Urinary bladder (tissue), 4 donors: ENCODE results near the gene ARL4C. TPM values are rescaled to one million over a fixed set of nuclear protein-coding genes. Genes with fewer than 3 reads are reported as not detected.

ENCODE experiments used
- DNase-seq: peaks from one replicate; pipeline ENCODE4 v3.0.0-alpha.2; 2015; ENCODE audit errors: extremely low spot score
- H3K27ac ChIP-seq: one replicate; pipeline ENCODE4 v1.5.1; 2013; ENCODE audit warnings: low read depth, mild to moderate bottlenecking, moderate library complexity
- H3K36me3 ChIP-seq: one replicate; pipeline ENCODE4 v1.6.1; 2013; ENCODE audit warnings: mild to moderate bottlenecking, moderate library complexity; ENCODE audit not compliant: insufficient read depth
- H3K4me1 ChIP-seq: one replicate; pipeline ENCODE4 v1.6.1; 2013; ENCODE audit warnings: mild to moderate bottlenecking, moderate library complexity; ENCODE audit not compliant: insufficient read depth
- H3K4me3 ChIP-seq: one replicate; pipeline ENCODE4 v1.5.1; 2013; ENCODE audit warnings: low read depth, low read length
- WGBS: extraction: QIAGEN DNeasy Blood & Tissue Kit; methylation state at CpG from one replicate; pipeline ENCODE4 v1.1.7; 2013; 5-methylcytosine and 5-hydroxymethylcytosine counted together
- polyA plus RNA-seq: library from polyadenylated mRNA; stranded (reverse); fragments of 200-250 nt; gene quantifications from one replicate; pipeline ENCODE4 v1.2.3, GENCODE V29; 2013
- total RNA-seq: library from RNA; depleted of rRNA; stranded (reverse); fragments of >200 nt; gene quantifications from one replicate; pipeline ENCODE4 v1.2.3, GENCODE V29; 2014
- donor health status: healthy with polysubstance abuse.
- donor health status: healthy.

The ARL4C gene, protein sequence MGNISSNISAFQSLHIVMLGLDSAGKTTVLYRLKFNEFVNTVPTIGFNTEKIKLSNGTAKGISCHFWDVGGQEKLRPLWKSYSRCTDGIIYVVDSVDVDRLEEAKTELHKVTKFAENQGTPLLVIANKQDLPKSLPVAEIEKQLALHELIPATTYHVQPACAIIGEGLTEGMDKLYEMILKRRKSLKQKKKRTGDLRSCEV
- 6.3 TPM for total RNA-seq
- 22.4 TPM for polyA plus RNA-seq

DNA sequence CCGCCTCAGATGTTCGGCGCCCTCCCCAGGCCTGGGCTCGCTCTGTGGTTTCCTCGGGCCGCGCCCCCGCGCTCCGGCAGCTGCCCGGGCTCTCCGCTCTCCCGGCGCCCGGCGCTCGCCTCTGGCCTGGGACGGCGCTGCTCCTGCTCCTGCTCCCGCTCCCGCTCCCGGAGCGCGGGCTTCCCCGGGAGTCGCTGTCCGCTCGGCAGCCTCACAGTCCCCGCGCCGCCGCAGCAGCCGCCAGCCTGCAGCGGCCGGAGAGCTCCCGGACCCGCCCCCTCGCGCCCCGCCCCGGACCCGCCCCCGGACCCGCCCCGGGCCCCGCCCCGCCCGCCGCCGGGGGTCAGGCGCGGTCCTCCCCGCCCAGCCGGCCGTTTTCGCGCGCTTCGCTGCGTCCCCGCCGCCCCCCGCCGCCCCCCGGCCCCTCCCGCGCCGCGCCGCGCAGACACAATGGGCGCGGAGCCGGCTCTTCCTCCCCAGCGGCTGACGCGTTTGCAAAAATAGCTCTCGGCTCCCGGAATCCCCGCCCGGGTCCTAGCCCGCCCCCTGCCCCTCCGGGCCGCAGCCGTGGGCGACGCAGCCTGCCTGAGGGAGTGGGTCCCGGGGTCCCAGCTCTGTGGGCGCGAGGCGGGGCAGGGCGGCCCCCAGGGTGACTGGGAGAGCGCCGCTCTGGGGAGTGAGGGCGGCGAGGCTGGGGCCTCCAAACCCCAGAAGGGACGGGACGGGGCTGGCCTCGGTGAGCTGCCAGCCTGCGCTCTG lies at the start of gene ARL4C:
ARL4C (minus strand) TSS at position 247 of the 759 bp plus-strand sequence. CDS start 495 bp downstream, outside the sequence.
- no peak for DNase-seq
- H3K4me3 ChIP-seq: peak within 1 kb of the TSS; percentile 90
- no peaks in the 10 kb centered on the region for H3K36me3 ChIP-seq
- H3K4me1 ChIP-seq: no peaks in the 10 kb centered on the region
- peak within 1 kb of the TSS; percentile 89 for H3K27ac ChIP-seq
- 2% methylated on average over 97 of the region's 100 CpGs for WGBS

DNA sequence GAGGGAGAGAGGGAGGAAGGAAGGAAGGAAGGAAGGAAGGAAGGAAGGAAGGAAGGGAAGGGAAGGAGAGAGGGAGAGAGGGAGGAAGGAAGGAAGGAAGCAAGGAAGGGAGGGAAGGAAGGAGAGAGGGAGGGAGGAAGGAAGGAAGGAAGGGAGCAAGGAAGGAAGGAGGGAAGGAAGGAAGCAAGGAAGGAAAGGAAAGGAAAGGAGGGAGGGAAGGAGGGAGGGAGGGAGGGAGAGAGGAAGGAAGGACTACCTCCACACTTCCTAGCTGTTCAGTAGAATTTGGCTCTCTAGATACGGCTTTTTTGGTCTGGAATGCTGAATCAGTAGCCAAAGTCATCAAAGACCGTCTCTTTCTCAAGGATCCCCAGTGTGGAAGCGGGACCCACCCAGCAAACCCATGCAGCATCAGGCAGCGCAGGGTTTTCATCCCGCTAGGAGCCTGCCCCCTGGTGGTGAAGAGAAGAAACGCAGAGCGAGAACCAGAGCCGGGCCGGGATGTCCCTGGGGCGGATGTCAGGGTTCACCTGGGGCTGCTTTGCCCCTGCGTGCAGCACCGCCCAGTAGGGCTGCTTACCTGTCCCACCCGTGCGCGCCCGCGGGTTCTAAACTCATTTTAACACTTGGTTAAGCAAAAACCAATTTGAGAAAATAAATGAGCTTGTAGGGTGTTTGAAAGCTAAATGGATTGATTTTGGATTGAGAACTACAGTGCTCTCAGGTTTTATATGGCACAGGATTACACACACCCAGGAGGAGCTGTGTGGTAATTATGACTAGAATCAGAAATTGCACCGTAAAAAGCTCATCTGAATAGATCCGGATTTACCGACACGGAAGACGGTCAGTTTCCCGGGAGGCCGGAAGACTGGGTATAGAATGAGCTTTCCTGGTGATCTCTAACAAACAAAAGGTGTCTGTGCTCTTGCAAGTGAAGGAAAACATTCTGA lies 48.1 kb upstream of the ARL4C start:
- DNase-seq: no peak
- Histone ChIP-seq H3K27ac (no peak overlapping the region), H3K4me3 (no peak overlapping the region), H3K4me1 (no peaks in the 10 kb centered on the region), H3K36me3 (no peaks in the 10 kb centered on the region)
- WGBS: 24% methylated on average over 24 of the region's 24 CpGs

DNA sequence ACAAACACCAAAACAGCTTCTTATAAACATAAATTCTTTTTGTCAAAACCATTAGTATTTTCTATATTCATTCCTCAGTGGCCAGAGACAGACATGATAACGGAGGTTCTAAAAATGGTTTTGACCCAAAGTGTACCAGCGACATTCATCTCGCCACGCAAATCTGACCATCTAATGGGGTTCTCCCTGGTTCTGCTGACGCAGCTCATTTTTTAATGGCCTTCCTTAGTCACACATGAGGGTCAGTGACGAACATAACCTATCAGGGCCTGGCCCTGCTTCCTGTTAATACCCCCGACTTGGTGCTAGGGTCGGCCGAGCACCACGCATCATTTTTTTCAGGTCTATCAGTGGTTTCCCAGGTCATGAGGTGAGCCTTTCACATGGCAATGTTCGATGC lies 45.9 kb upstream of the ARL4C start:
- DNase-seq: no peak
- Histone ChIP-seq H3K27ac (no peak overlapping the region), H3K4me3 (no peak overlapping the region), H3K36me3 (no peaks in the 10 kb centered on the region), H3K4me1 (no peaks in the 10 kb centered on the region)
- 80% methylated on average over 11 of the region's 11 CpGs for WGBS

DNA sequence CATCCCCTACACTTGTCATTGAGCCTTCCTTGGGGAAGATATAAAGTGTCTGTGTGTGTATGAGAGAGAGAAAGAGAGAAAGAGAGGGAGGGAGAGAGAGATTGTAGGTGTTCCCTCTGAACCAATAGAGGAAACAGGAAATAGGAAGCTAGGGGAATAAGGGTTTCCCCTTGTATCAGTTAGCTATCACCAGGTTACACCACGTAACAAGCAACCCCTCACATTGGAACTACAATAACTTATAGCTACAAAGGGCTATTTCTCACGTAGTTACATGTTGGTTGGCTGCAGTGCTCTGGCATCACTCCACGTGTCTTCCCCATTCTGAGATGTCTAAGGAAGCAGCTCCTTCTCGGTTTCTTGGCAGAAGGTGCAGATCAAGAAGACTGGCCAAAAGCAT lies 41.0 kb upstream of the ARL4C start:
- 73% methylated on average over 4 of the region's 4 CpGs for WGBS
- H3K4me1 ChIP-seq: no peaks in the 10 kb centered on the region
- H3K27ac ChIP-seq: no peak overlapping the region
- DNase-seq: no peak
- no peak overlapping the region for H3K4me3 ChIP-seq
- H3K36me3 ChIP-seq: no peaks in the 10 kb centered on the region

DNA sequence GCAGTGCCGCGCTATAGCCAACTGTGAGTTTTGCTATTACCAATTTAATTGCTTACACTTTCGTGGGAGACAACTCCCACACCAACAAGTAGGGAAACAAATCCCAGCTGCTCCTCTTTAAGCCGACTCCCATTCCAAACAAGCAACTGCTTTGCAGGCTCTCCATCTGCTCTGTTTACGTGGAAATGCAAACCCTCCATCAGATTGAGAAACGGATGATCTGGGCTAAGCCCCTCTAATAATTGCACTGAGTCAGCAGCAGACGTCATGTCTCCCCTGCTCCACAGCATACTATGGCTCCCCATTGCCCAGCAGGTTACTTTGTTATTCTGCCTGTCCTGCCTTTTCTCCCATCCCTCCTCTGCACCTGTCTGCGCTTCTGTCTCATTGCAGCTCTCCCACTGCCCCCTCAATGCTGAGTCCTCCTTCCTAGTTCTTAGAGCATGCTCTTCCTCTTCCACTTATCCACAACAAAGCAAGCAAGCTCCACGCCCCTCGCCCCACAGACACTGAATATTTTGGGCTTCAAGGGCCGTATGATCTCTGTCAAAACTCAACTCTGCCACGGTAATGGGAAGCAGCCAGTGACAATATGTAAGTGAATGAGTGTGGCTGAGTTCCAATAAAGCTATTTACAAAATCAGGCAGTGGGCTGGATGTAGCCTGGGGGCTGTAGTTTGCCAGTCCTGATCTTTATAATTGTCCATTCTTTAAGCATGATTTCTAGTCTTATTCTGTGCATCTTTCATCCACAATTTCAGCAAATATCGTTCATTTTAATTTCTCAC lies 39.5 kb upstream of the ARL4C start:
- Histone ChIP-seq H3K27ac (no peak overlapping the region), H3K4me1 (no peaks in the 10 kb centered on the region), H3K36me3 (no peaks in the 10 kb centered on the region), H3K4me3 (no peak overlapping the region)
- DNase-seq: peak; percentile 25
- 42% methylated on average over 13 of the region's 13 CpGs for WGBS

DNA sequence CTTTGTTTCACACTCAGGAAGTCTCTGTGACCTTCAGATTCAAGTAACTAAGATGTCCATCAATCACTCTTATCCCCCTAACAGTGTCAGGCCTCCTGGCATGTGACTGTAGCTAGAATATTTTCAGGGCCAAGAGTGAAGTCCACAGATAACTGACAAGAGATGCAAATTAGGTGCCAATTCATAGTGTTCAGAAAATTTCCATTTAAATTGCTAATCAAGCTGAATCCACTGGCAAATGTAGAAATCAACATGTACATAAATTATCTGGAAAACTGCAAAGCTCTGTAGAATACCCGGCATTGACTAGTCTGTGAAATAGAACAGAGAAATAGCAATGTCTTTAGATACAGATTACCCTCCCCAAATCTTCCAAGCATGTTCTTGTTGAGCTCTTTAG lies 38.6 kb upstream of the ARL4C start:
- 70% methylated on average over 1 of the region's 1 CpG for WGBS
- no peak for DNase-seq
- Histone ChIP-seq H3K4me3 (no peak overlapping the region), H3K36me3 (no peaks in the 10 kb centered on the region), H3K27ac (no peak overlapping the region), H3K4me1 (no peaks in the 10 kb centered on the region)

DNA sequence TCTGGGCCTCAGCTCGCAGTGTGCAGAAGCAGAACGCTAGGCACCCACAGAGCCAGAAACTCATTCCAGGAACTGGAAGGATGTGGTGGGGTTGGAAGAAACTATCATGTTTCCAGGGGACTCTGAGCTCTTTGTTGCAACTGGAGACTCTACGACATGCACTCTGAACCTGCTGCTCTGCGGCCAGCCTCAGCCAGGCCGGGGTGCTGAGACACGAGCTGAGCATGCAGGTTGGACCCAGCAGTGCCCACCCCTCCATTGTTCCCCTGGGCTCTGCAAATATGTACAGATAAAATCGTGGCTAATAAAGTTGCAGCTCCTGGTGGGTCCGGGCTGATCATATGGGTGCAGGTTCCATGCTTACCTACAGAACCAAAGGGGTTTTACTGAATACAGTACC lies 37.6 kb upstream of the ARL4C start:
- Histone ChIP-seq H3K4me1 (no peaks in the 10 kb centered on the region), H3K27ac (no peak overlapping the region), H3K4me3 (no peak overlapping the region), H3K36me3 (no peaks in the 10 kb centered on the region)
- DNase-seq: no peak
- 78% methylated on average over 8 of the region's 8 CpGs for WGBS

DNA sequence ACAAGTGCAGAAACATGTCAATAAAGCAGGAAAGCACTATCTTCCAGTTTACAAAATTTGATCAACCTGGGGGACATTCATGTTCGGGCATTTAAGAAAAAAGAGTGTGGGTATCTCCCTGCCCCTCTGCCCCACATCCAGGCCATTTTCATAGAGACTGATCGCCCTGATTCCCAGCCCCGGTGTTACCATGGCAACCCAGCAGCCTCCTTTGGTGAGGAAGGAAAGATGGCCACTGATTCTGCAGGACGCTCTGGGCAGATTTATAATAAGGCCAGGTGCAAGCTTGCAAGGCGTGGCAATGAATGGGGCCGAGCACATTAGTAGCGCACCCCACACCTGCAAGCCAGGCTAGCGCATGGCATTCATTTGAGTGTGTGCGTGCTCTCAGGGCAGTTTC lies 36.7 kb upstream of the ARL4C start:
- DNase-seq: no peak
- H3K4me1 ChIP-seq: no peaks in the 10 kb centered on the region
- no peak overlapping the region for H3K27ac ChIP-seq
- H3K4me3 ChIP-seq: no peak overlapping the region
- H3K36me3 ChIP-seq: no peaks in the 10 kb centered on the region
- 87% methylated on average over 9 of the region's 9 CpGs for WGBS

DNA sequence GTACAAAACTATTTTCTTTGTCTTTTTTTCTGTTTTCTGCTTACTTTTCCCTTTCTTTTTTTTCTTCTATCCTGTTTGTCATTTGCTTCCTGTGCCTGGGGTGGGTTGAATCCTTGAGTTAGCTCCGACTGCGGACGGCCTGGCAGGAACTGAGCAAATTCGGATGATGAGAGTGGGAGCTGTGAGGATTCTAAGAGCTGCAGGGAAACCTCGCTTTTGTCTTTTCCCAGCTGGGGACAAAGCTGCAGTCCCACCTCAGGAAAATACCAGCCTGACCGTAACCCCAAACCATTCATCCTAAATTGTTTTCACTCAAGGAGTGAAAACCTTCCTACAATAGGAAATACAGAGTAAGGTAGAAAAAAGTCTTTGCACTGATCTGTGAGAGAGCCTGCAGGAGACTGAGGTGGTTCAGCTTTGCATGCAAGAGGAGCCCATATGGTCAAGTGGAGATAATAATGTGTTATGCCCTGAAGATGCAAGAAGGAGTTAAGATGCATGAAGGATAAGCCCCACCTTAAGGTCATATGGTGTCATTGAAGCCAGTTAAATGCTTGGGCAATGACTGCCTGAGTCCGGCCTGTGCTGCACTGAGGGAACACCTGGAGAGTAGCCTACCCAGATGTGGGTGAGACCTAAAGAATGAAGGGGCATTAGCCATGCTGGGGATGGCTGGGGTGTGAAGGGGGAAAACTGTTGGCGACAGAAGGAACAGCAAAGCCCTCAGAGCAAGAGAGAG lies 31.7 kb upstream of the ARL4C start:
- WGBS: 76% methylated on average over 8 of the region's 8 CpGs
- Histone ChIP-seq H3K4me3 (no peak overlapping the region), H3K4me1 (no peaks in the 10 kb centered on the region)

DNA sequence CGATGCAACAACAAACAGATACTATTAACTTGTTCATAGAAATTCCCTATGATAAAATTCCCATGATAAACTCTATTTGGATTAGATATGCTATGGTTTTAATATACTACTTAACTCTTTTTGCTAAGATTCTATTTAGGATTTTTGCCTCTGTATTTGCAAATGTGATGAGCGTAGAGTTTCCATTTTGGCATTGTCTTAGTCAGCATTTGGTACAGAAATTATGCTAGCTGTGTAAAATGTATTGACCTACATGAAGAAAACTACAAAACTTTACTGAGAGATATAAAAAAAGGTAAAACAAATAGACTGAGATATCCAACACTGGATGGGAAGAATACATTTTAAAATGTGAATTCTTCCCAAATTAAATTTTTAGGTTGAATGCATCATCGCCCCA lies 29.8 kb upstream of the ARL4C start:
- H3K4me3 ChIP-seq: no peak overlapping the region

More for the DNA sequence above, 31.7 kb upstream of the ARL4C start:
- no peak for DNase-seq
- Histone ChIP-seq H3K36me3 (no peaks in the 10 kb centered on the region), H3K27ac (no peak overlapping the region)

DNA sequence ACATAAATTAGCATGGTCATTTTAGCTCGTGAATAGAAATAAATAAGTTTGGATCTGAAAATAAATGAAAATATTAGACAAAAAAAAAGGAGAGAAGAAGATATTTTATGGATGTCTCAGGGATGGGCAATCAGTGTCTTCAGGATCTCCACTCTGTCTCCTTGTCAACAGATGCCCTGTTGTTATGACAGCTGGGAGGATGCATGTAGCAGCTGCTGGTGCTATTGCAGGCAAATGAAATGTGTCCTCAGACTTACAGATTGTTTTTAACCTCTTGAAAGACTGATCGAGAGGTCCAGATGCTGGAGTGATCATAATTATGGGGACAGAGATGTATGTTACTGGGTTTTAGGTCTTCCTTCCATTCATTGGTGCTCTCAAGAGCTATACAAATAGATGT lies 24.7 kb upstream of the ARL4C start:
- 80% methylated on average over 2 of the region's 2 CpGs for WGBS
- no peaks in the 10 kb centered on the region for H3K4me1 ChIP-seq
- no peak for DNase-seq
- no peak overlapping the region for H3K4me3 ChIP-seq
- no peaks in the 10 kb centered on the region for H3K36me3 ChIP-seq
- H3K27ac ChIP-seq: no peak overlapping the region

More for the DNA sequence above, 29.8 kb upstream of the ARL4C start:
- WGBS: 92% methylated on average over 3 of the region's 3 CpGs
- H3K36me3 ChIP-seq: no peaks in the 10 kb centered on the region
- H3K4me1 ChIP-seq: no peaks in the 10 kb centered on the region
- DNase-seq: no peak
- no peak overlapping the region for H3K27ac ChIP-seq

DNA sequence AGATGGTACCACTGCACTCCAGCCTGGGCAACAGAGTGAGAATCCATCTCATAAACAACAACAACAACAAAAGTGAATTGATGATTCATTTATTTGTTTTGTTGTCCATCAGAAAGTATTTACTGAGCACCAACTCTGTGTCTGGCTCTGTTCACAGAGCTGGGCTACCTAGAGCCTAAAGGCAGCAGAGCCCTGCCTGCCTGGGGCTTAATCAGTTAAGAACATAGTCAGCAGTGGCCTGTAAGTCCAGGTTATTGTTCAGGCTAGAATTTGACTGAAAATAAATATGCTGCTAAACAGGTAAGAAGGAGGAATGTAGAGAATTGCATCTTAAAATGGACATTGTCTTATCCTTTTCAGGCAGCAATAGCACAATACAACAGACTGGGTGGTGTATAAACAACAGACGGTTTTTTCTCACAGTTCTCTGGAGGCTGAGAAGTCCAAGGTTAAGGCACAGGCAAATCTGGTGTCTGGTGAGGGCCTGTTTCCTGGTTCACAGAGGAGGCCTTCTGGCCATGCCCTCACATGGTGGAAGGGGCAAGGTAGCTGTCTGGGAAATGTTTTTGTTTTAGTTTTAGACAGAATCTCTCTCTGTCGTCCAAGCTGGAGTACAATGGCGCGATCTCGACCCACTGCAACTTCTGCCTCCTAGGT lies 22.2 kb upstream of the ARL4C start:
- no peak for DNase-seq
- H3K4me1 ChIP-seq: no peaks in the 10 kb centered on the region
- WGBS: 84% methylated on average over 5 of the region's 5 CpGs
- no peaks in the 10 kb centered on the region for H3K36me3 ChIP-seq
- no peak overlapping the region for H3K4me3 ChIP-seq
- H3K27ac ChIP-seq: no peak overlapping the region
